Sigmoid colon (tissue), 3 donors: ENCODE data around the gene ANKRD10.
"Not testable (repeated sequence)": the region's sequence is repeated elsewhere in the genome, so short reads cannot be mapped to it uniquely, and the experiment has no call there.

Experiments used
- POLR2A ChIP-seq, 2 donors: fragments of 450-650 bp; IDR thresholded peaks; one replicate each; pipeline ENCODE4 v1.6.1; 2016; ENCODE audit warnings: antibody characterized with exemption in 2 of 2, mild to moderate bottlenecking in 2 of 2, moderate library complexity in 2 of 2
- TF ChIP-seq, protein P1 (sequence below), 4 experiments: fragments of 450-650 bp in 3 of 4; fragments of 200-600 bp in 1 of 4; IDR thresholded peaks; one replicate each; pipeline ENCODE4 v1.5.1; 2016 to 2019; ENCODE audit warnings: antibody characterized with exemption in 4 of 4, mild to moderate bottlenecking in 3 of 4, moderate library complexity in 2 of 4

DNA sequence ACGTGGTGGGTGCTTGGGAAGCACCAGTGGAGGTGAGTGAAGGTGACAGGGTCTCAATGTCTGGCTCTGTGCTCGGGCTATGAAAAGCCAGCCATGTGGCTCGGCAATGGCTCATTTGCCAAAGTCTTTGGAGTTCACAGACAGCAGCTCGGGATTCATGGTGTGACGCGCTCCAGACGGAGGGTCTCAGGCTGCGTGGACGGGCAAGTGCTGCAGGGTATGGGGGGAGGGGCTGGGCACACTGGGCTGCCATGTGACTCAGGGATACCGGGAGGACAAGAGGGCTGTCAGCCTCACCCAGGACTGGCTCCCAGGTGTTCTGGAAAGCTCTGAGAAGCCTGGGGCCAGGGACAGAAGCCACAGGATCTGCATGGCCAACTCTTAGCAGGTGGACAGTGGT lies 32.5 kb upstream of the ANKRD10 start:
- not testable (repeated sequence) for TF ChIP-seq POLR2A (IDR thresholded peaks at IDR 0.05)
- TF ChIP-seq, protein P1, sequence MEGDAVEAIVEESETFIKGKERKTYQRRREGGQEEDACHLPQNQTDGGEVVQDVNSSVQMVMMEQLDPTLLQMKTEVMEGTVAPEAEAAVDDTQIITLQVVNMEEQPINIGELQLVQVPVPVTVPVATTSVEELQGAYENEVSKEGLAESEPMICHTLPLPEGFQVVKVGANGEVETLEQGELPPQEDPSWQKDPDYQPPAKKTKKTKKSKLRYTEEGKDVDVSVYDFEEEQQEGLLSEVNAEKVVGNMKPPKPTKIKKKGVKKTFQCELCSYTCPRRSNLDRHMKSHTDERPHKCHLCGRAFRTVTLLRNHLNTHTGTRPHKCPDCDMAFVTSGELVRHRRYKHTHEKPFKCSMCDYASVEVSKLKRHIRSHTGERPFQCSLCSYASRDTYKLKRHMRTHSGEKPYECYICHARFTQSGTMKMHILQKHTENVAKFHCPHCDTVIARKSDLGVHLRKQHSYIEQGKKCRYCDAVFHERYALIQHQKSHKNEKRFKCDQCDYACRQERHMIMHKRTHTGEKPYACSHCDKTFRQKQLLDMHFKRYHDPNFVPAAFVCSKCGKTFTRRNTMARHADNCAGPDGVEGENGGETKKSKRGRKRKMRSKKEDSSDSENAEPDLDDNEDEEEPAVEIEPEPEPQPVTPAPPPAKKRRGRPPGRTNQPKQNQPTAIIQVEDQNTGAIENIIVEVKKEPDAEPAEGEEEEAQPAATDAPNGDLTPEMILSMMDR (IDR thresholded peaks at IDR 0.05): not testable (repeated sequence)
